ENCODE results near the gene PTPN21.
"Not testable (repeated sequence)": the region's sequence is repeated elsewhere in the genome, so short reads cannot be mapped to it uniquely, and the experiment has no call there.

The PTPN21 gene

GRCh38 chr14:88551980-88552431, 2.8 kb downstream of the PTPN21 start:
- DNase-seq (ENCODE audit: low spot score): peak; percentile 52

- DNase-seq (ENCODE audit: low spot score): peak; percentile 89
Observed at GRCh38 chr14:88551094-88551870, 3.5 kb downstream of the PTPN21 start.

GRCh38 chr14:88550078-88550477, 4.7 kb downstream of the PTPN21 start:
- DNase-seq (ENCODE audit: low spot score): no peak

- no peak for DNase-seq (ENCODE audit: low spot score)
Observed at GRCh38 chr14:88547386-88547780, 7.4 kb downstream of the PTPN21 start.

GRCh38 chr14:88546621-88547385, 8.0 kb downstream of the PTPN21 start:
- no peak for DNase-seq (ENCODE audit: low spot score)

GRCh38 chr14:88545256-88545655, 9.6 kb downstream of the PTPN21 start:
- no peak for DNase-seq (ENCODE audit: low spot score)

- no peak for DNase-seq (ENCODE audit: low spot score)
Observed at GRCh38 chr14:88542857-88543795, 11.7 kb downstream of the PTPN21 start.

GRCh38 chr14:88541324-88541723, 13.5 kb downstream of the PTPN21 start:
- DNase-seq (ENCODE audit: low spot score): no peak

GRCh38 chr14:88535813-88536212, 19.0 kb downstream of the PTPN21 start:
- no peak for DNase-seq (ENCODE audit: low spot score)

- no peak for DNase-seq (ENCODE audit: low spot score)
Observed at GRCh38 chr14:88535149-88535548, 19.7 kb downstream of the PTPN21 start.

- no peak for DNase-seq (ENCODE audit: low spot score)
Observed at GRCh38 chr14:88533064-88533602, 21.7 kb downstream of the PTPN21 start.

- not testable (repeated sequence) for DNase-seq (ENCODE audit: low spot score)
Observed at GRCh38 chr14:88529889-88530288, 24.9 kb downstream of the PTPN21 start.

GRCh38 chr14:88522393-88522792, 32.4 kb downstream of the PTPN21 start:
- DNase-seq (ENCODE audit: low spot score): no peak

GRCh38 chr14:88521818-88522217, 33.0 kb downstream of the PTPN21 start:
- peak; percentile 39 for DNase-seq (ENCODE audit: low spot score)

GRCh38 chr14:88519907-88520306, 34.9 kb downstream of the PTPN21 start:
- DNase-seq (ENCODE audit: low spot score): no peak

- DNase-seq (ENCODE audit: low spot score): peak; percentile 47
Observed at GRCh38 chr14:88518592-88519512, 36.0 kb downstream of the PTPN21 start.

GRCh38 chr14:88516861-88517357, 37.9 kb downstream of the PTPN21 start:
- no peak for DNase-seq (ENCODE audit: low spot score)

GRCh38 chr14:88515499-88516221, 39.1 kb downstream of the PTPN21 start:
- no peak for DNase-seq (ENCODE audit: low spot score)

GRCh38 chr14:88507208-88507607, 47.6 kb downstream of the PTPN21 start:
- DNase-seq (ENCODE audit: low spot score): no peak

GRCh38 chr14:88505621-88506020, 49.2 kb downstream of the PTPN21 start:
- DNase-seq (ENCODE audit: low spot score): no peak
